Mesenchymal stem cell (in vitro differentiated cells and primary cell): ENCODE data around the gene VPS11.

Experiments
- DNase-seq: peaks from one replicate; pipeline ENCODE4 v3.0.0-alpha.2; 2013
- H2AFZ ChIP-seq: one replicate; pipeline ENCODE4 v1.6.1; 2013; ENCODE audit warnings: low read depth, mild to moderate bottlenecking, control low read depth, inconsistent platforms, low read length, moderate library complexity
- H2AK5ac ChIP-seq: 2 replicates; pipeline ENCODE4 v1.6.1; 2013; ENCODE audit warnings: low read length, moderate library complexity, mild to moderate bottlenecking, inconsistent platforms; ENCODE audit not compliant: severe bottlenecking
- H2BK120ac ChIP-seq: one replicate; pipeline ENCODE4 v1.6.1; 2013; ENCODE audit warnings: low read depth, mild to moderate bottlenecking, inconsistent platforms, low read length, moderate library complexity
- H2BK12ac ChIP-seq, 2 experiments: one replicate each; pipeline ENCODE4 v1.6.1; 2013; ENCODE audit warnings: inconsistent platforms in 2 of 2, low read length in 2 of 2, mild to moderate bottlenecking in 2 of 2, moderate library complexity in 2 of 2, control low read depth in 1 of 2
- H2BK15ac ChIP-seq: one replicate; pipeline ENCODE4 v1.6.1; 2013; ENCODE audit warnings: mild to moderate bottlenecking, low read depth, inconsistent platforms; ENCODE audit not compliant: poor library complexity, severe bottlenecking
- H2BK5ac ChIP-seq: 2 replicates; pipeline ENCODE4 v1.6.1; 2013; ENCODE audit warnings: low read depth, mild to moderate bottlenecking, low read length, control low read depth, inconsistent platforms; ENCODE audit not compliant: poor library complexity, severe bottlenecking
- H3K14ac ChIP-seq, 2 experiments: one replicate each; pipeline ENCODE4 v1.6.1; 2013; ENCODE audit warnings: inconsistent platforms in 2 of 2, low read length in 2 of 2, control low read depth in 1 of 2, mild to moderate bottlenecking in 1 of 2, moderate library complexity in 1 of 2
- H3K18ac ChIP-seq, 2 experiments: one replicate each; pipeline ENCODE4 v1.6.1; 2013; ENCODE audit warnings: inconsistent platforms in 2 of 2, low read length in 2 of 2, control low read depth in 1 of 2, low read depth in 1 of 2, mild to moderate bottlenecking in 1 of 2
- H3K23ac ChIP-seq, 2 experiments: one replicate each; pipeline ENCODE4 v1.6.1; 2013; ENCODE audit warnings: inconsistent platforms in 2 of 2, low read length in 2 of 2, mild to moderate bottlenecking in 2 of 2, moderate library complexity in 2 of 2, control low read depth in 1 of 2
- H3K27ac ChIP-seq: 2 replicates; pipeline ENCODE4 v1.5.1; 2013; ENCODE audit warnings: mild to moderate bottlenecking, moderate library complexity, low read length, control low read depth, inconsistent platforms; ENCODE audit not compliant: poor library complexity, severe bottlenecking
- H3K27me3 ChIP-seq, 2 experiments: 2 replicates each; pipeline versions ENCODE4 v1.6.1 to v1.7.0; 2013; ENCODE audit warnings: low read length in 2 of 2, mild to moderate bottlenecking in 2 of 2, moderate library complexity in 2 of 2, control low read depth in 1 of 2, inconsistent platforms in 1 of 2; ENCODE audit not compliant: control insufficient read depth in 1 of 2, insufficient read depth in 1 of 2
- H3K36me3 ChIP-seq, 2 experiments: 2 replicates each; pipeline versions ENCODE4 v1.6.1 to v1.7.0; 2013; ENCODE audit warnings: low read length in 2 of 2, control low read depth in 1 of 2, inconsistent platforms in 1 of 2, low read depth in 1 of 2, mild to moderate bottlenecking in 1 of 2; ENCODE audit not compliant: insufficient read depth in 2 of 2, control insufficient read depth in 1 of 2
- H3K4ac ChIP-seq, 2 experiments: one replicate each; pipeline ENCODE4 v1.6.1; 2013; ENCODE audit warnings: inconsistent platforms in 2 of 2, low read length in 2 of 2, mild to moderate bottlenecking in 2 of 2, moderate library complexity in 2 of 2, control low read depth in 1 of 2, low read depth in 1 of 2
- H3K4me1 ChIP-seq: 2 replicates; pipeline ENCODE4 v1.6.1; 2013; ENCODE audit warnings: low read depth, low read length, control low read depth; ENCODE audit not compliant: control insufficient read depth, insufficient read depth
- H3K4me2 ChIP-seq: 2 replicates; pipeline ENCODE4 v1.6.1; 2013; ENCODE audit warnings: low read length, mild to moderate bottlenecking, inconsistent platforms; ENCODE audit not compliant: poor library complexity, severe bottlenecking
- H3K4me3 ChIP-seq, 2 experiments: 2 replicates each; pipeline versions ENCODE4 v1.5.1 to v1.7.0; 2013; ENCODE audit warnings: low read length in 2 of 2, mild to moderate bottlenecking in 2 of 2, control low read depth in 1 of 2, low read depth in 1 of 2; ENCODE audit not compliant: insufficient read depth in 1 of 2
- H3K79me1 ChIP-seq: replicated peaks from 2 replicates; pipeline ENCODE4 v1.6.1; 2013; ENCODE audit warnings: mild to moderate bottlenecking, control low read depth, low read length, inconsistent platforms; ENCODE audit not compliant: poor library complexity, severe bottlenecking
- H3K9ac ChIP-seq: 2 replicates; pipeline ENCODE4 v1.7.0; 2013; ENCODE audit warnings: mild to moderate bottlenecking, low read length, moderate library complexity
- H3K9me3 ChIP-seq: 2 replicates; pipeline ENCODE4 v1.7.0; 2013; ENCODE audit warnings: mild to moderate bottlenecking, low read length; ENCODE audit not compliant: control insufficient read depth
- H4K8ac ChIP-seq: one replicate; pipeline ENCODE4 v1.6.1; 2013; ENCODE audit warnings: inconsistent platforms, mild to moderate bottlenecking, low read length, moderate library complexity
- H4K91ac ChIP-seq: one replicate; pipeline ENCODE4 v1.6.1; 2013; ENCODE audit warnings: mild to moderate bottlenecking, low read length, inconsistent platforms
- WGBS: methylation state at CpG from one replicate; pipeline ENCODE4 v1.1.7; 2013; ENCODE audit warnings: mixed read lengths; 5-methylcytosine and 5-hydroxymethylcytosine counted together

VPS11 gene

GRCh38 chr11:119044708-119045107 is 22.9 kb upstream of the VPS11 start:
- Histone ChIP-seq H3K36me3 (peaks cover 54 to 56% of the 10 kb centered on the region in 2 experiments), H3K27ac (no peak overlapping the region), H3K14ac (no peak overlapping the region), H3K27me3 (no peaks in the 10 kb centered on the region), H3K79me1 (peaks cover 4% of the 10 kb centered on the region), H3K9ac (no peak overlapping the region), H3K18ac (no peak overlapping the region), H2AK5ac (no peak overlapping the region), H2AFZ (no peak overlapping the region), H3K4me1 (no peaks in the 10 kb centered on the region), H2BK120ac (no peak overlapping the region), H3K4me3 (no peak overlapping the region), H4K91ac (no peak overlapping the region), H3K4me2 (no peak overlapping the region), H3K23ac (no peak overlapping the region), H3K9me3 (no peaks in the 10 kb centered on the region), H3K4ac (no peak overlapping the region), H2BK12ac (no peak overlapping the region), H4K8ac (peak overlapping the region; percentile 23), H2BK15ac (no peak overlapping the region), H2BK5ac (no peak overlapping the region)
- 83% methylated on average over 5 of the region's 6 CpGs for WGBS
- DNase-seq, result no peak

- no peak for DNase-seq
- H3K9ac ChIP-seq, result no peak overlapping the region
- no peak overlapping the region for H2BK15ac ChIP-seq
- H3K23ac ChIP-seq, result no peak overlapping the region
- H3K79me1 ChIP-seq, result peaks cover 11% of the 10 kb centered on the region
- no peaks in the 10 kb centered on the region for H3K9me3 ChIP-seq
- no peaks in the 10 kb centered on the region for H3K4me1 ChIP-seq
- H2AK5ac ChIP-seq, result no peak overlapping the region
- H3K27ac ChIP-seq, result no peak overlapping the region
- H2BK5ac ChIP-seq, result no peak overlapping the region
- no peak overlapping the region for H4K91ac ChIP-seq
- H2AFZ ChIP-seq, result no peak overlapping the region
- no peak overlapping the region for H3K4me3 ChIP-seq
- H2BK12ac ChIP-seq, result no peak overlapping the region
- no peak overlapping the region for H4K8ac ChIP-seq
- 96% methylated on average over 6 of the region's 6 CpGs for WGBS
- H3K36me3 ChIP-seq, result peaks cover 65 to 72% of the 10 kb centered on the region in 2 experiments
- no peak overlapping the region for H3K4me2 ChIP-seq
- no peak overlapping the region for H3K18ac ChIP-seq
- no peak overlapping the region for H2BK120ac ChIP-seq
- no peak overlapping the region for H3K14ac ChIP-seq
- no peak overlapping the region for H3K4ac ChIP-seq
- H3K27me3 ChIP-seq, result no peaks in the 10 kb centered on the region
Measured at GRCh38 chr11:119046489-119046888, 21.1 kb upstream of the VPS11 start.

- H4K91ac ChIP-seq, result no peak overlapping the region
- no peaks in the 10 kb centered on the region for H3K9me3 ChIP-seq
- H4K8ac ChIP-seq, result no peak overlapping the region
- H3K4me2 ChIP-seq, result no peak overlapping the region
- no peak overlapping the region for H2BK12ac ChIP-seq
- H3K18ac ChIP-seq, result no peak overlapping the region
- peaks cover 18% of the 10 kb centered on the region for H3K79me1 ChIP-seq
- DNase-seq, result no peak
- no peak overlapping the region for H3K4me3 ChIP-seq
- no peaks in the 10 kb centered on the region for H3K4me1 ChIP-seq
- 91% methylated on average over 6 of the region's 6 CpGs for WGBS
- no peak overlapping the region for H2AFZ ChIP-seq
- H3K36me3 ChIP-seq, result peaks cover 72 to 79% of the 10 kb centered on the region in 2 experiments
- no peak overlapping the region for H3K9ac ChIP-seq
- no peak overlapping the region for H2BK120ac ChIP-seq
- H3K23ac ChIP-seq, result no peak overlapping the region
- H2AK5ac ChIP-seq, result no peak overlapping the region
- no peaks in the 10 kb centered on the region for H3K27me3 ChIP-seq
- no peak overlapping the region for H2BK5ac ChIP-seq
- H3K27ac ChIP-seq, result no peak overlapping the region
- no peak overlapping the region for H3K14ac ChIP-seq
- no peak overlapping the region for H2BK15ac ChIP-seq
- H3K4ac ChIP-seq, result no peak overlapping the region
Measured at GRCh38 chr11:119047205-119047604, 20.4 kb upstream of the VPS11 start.

- Histone ChIP-seq H3K4ac (no peak overlapping the region), H3K9ac (no peak overlapping the region), H2BK12ac (no peak overlapping the region), H3K4me1 (no peaks in the 10 kb centered on the region), H2BK5ac (no peak overlapping the region), H3K4me3 (no peak overlapping the region), H2AFZ (no peak overlapping the region), H3K79me1 (peaks cover 28% of the 10 kb centered on the region), H4K91ac (no peak overlapping the region), H3K23ac (no peak overlapping the region), H3K9me3 (no peaks in the 10 kb centered on the region), H3K4me2 (no peak overlapping the region), H3K18ac (no peak overlapping the region), H4K8ac (no peak overlapping the region), H2BK120ac (no peak overlapping the region), H3K14ac (no peak overlapping the region), H3K27me3 (no peaks in the 10 kb centered on the region), H3K36me3 (peaks cover 84 to 93% of the 10 kb centered on the region in 2 experiments), H2BK15ac (no peak overlapping the region), H2AK5ac (no peak overlapping the region), H3K27ac (no peak overlapping the region)
- DNase-seq, result no peak
- WGBS, result 100% methylated on average over 3 of the region's 9 CpGs
Measured at GRCh38 chr11:119048644-119049043, 19.0 kb upstream of the VPS11 start.
